ENCODE results near the gene PXYLP1.

Gene PXYLP1

GRCh38 chr3:141246224-141246957, 14.8 kb downstream of the PXYLP1 start:
- DNase-seq, result no peak
- no peaks in the 10 kb centered on the region for H3K79me2 ChIP-seq (ENCODE audit: control insufficient read depth, insufficient read depth, low read length, poor library complexity)
- no peaks in the 10 kb centered on the region for H3K27me3 ChIP-seq (ENCODE audit: insufficient read depth, low read length)
- no peak overlapping the region for H4K8ac ChIP-seq (ENCODE audit: low read depth, low read length)
- no peak overlapping the region for H3K4me3 ChIP-seq (ENCODE audit: low read depth, low read length)
- no peaks in the 10 kb centered on the region for H3K4me1 ChIP-seq (ENCODE audit: control insufficient read depth in 1 of 2, insufficient read depth in 2 of 2, low read length in 2 of 2)
- H3K27ac ChIP-seq (ENCODE audit: low read depth, low read length), result no peak overlapping the region
- H3K36me3 ChIP-seq (ENCODE audit: control insufficient read depth in 1 of 2, insufficient read depth in 2 of 2, low read length in 2 of 2), result no peaks in the 10 kb centered on the region
- no CpG with 5 or more reads among the region's 5 CpGs for WGBS (ENCODE audit: extremely low coverage, insufficient coverage, insufficient read length)
- no peak overlapping the region for H2BK5ac ChIP-seq (ENCODE audit: low read depth, low read length, poor library complexity)
- H4K12ac ChIP-seq (ENCODE audit: low read depth, low read length), result no peak overlapping the region
- no peak overlapping the region for H3K23ac ChIP-seq (ENCODE audit: low read length)
- no peaks in the 10 kb centered on the region for H3K79me1 ChIP-seq (ENCODE audit: low read length)
- H2AK5ac ChIP-seq (ENCODE audit: low read length), result no peak overlapping the region
- no peak overlapping the region for H3K14ac ChIP-seq (ENCODE audit: low read length)
- no peak overlapping the region for H2BK120ac ChIP-seq (ENCODE audit: insufficient read depth, low read length, poor library complexity)
- no peak overlapping the region for H2AFZ ChIP-seq (ENCODE audit: insufficient read depth, low read length, poor library complexity)
- no peak overlapping the region for H3K4me2 ChIP-seq (ENCODE audit: low read length)
- H2BK12ac ChIP-seq (ENCODE audit: low read length), result no peak overlapping the region
- no peaks in the 10 kb centered on the region for H3K9me3 ChIP-seq (ENCODE audit: insufficient read depth, low read depth, low read length)
- H3K18ac ChIP-seq (ENCODE audit: low read length), result no peak overlapping the region
- no peak overlapping the region for H3K4ac ChIP-seq (ENCODE audit: low read depth, low read length)
- no peak overlapping the region for H4K91ac ChIP-seq (ENCODE audit: low read depth, low read length)
- no peak overlapping the region for H3K9ac ChIP-seq (ENCODE audit: low read length)

DNA sequence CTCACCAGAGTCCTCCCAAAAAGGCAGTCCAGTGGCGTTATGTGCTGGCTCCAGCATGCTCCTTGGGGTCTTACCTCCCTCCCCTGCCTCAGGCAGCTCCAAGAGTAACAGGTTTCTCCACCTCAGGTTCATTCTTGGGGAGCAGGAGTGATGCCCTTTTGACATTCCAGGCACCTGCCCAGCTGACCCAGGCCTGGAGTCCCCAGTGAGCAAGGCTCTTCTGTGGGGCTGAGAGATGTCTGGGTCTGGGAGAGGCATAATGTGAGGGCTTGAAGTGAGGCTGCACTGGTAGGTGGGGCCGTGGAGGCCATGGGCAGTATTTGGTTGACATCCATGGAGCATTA, 15.3 kb downstream of the PXYLP1 start:
- H3K79me2 ChIP-seq (ENCODE audit: control insufficient read depth, insufficient read depth, low read length, poor library complexity), result no peaks in the 10 kb centered on the region
- H3K27ac ChIP-seq (ENCODE audit: low read depth, low read length), result no peak overlapping the region
- no peak overlapping the region for H3K4me2 ChIP-seq (ENCODE audit: low read length)
- H4K8ac ChIP-seq (ENCODE audit: low read depth, low read length), result no peak overlapping the region
- H2BK120ac ChIP-seq (ENCODE audit: insufficient read depth, low read length, poor library complexity), result no peak overlapping the region
- H3K4me3 ChIP-seq (ENCODE audit: low read depth, low read length), result no peak overlapping the region
- no peak overlapping the region for H2BK12ac ChIP-seq (ENCODE audit: low read length)
- no peak overlapping the region for H3K4ac ChIP-seq (ENCODE audit: low read depth, low read length)
- H3K27me3 ChIP-seq (ENCODE audit: insufficient read depth, low read length), result no peaks in the 10 kb centered on the region
- H3K79me1 ChIP-seq (ENCODE audit: low read length), result no peaks in the 10 kb centered on the region
- no peak overlapping the region for H2AK5ac ChIP-seq (ENCODE audit: low read length)
- no peak overlapping the region for H3K23ac ChIP-seq (ENCODE audit: low read length)
- H3K18ac ChIP-seq (ENCODE audit: low read length), result no peak overlapping the region
- no peak overlapping the region for H3K14ac ChIP-seq (ENCODE audit: low read length)
- no peaks in the 10 kb centered on the region for H3K9me3 ChIP-seq (ENCODE audit: insufficient read depth, low read depth, low read length)
- no CpG with 5 or more reads among the region's 2 CpGs for WGBS (ENCODE audit: extremely low coverage, insufficient coverage, insufficient read length)
- H2AFZ ChIP-seq (ENCODE audit: insufficient read depth, low read length, poor library complexity), result no peak overlapping the region
- no peaks in the 10 kb centered on the region for H3K4me1 ChIP-seq (ENCODE audit: control insufficient read depth in 1 of 2, insufficient read depth in 2 of 2, low read length in 2 of 2)
- DNase-seq, result no peak
- no peak overlapping the region for H3K9ac ChIP-seq (ENCODE audit: low read length)
- no peak overlapping the region for H4K91ac ChIP-seq (ENCODE audit: low read depth, low read length)
- H3K36me3 ChIP-seq (ENCODE audit: control insufficient read depth in 1 of 2, insufficient read depth in 2 of 2, low read length in 2 of 2), result no peaks in the 10 kb centered on the region
- no peak overlapping the region for H2BK5ac ChIP-seq (ENCODE audit: low read depth, low read length, poor library complexity)
- H4K12ac ChIP-seq (ENCODE audit: low read depth, low read length), result no peak overlapping the region

DNA sequence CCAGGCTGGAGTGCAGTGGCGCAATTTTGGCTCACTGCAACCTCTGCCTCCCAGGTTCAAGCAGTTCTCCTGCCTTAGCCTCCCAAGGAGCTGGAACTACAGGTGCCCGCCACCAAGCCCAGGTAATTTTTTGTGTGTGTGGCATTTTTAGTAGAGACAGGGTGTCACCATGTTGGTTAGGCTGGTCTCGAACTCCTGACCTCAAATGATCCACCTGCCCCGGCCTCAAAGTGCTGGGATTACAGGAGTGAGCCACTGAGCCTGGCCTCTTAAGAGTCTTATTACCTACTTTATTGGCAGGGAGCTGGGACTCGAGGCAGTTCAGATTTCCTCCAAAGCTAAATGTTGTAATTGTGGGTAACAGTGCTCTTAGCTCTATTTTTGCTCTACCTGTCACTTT, 16.4 kb downstream of the PXYLP1 start:
- WGBS (ENCODE audit: extremely low coverage, insufficient coverage, insufficient read length), result no CpG with 5 or more reads among the region's 5 CpGs

GRCh38 chr3:141249041-141249440, 17.4 kb downstream of the PXYLP1 start:
- no peak overlapping the region for H3K4me3 ChIP-seq (ENCODE audit: low read depth, low read length)
- H2AFZ ChIP-seq (ENCODE audit: insufficient read depth, low read length, poor library complexity), result no peak overlapping the region
- no peak overlapping the region for H3K18ac ChIP-seq (ENCODE audit: low read length)
- H2AK5ac ChIP-seq (ENCODE audit: low read length), result no peak overlapping the region
- H3K27ac ChIP-seq (ENCODE audit: low read depth, low read length), result no peak overlapping the region
- no peaks in the 10 kb centered on the region for H3K9me3 ChIP-seq (ENCODE audit: insufficient read depth, low read depth, low read length)
- no peaks in the 10 kb centered on the region for H3K4me1 ChIP-seq (ENCODE audit: control insufficient read depth in 1 of 2, insufficient read depth in 2 of 2, low read length in 2 of 2)
- no CpG with 5 or more reads among the region's 4 CpGs for WGBS (ENCODE audit: extremely low coverage, insufficient coverage, insufficient read length)
- H3K4ac ChIP-seq (ENCODE audit: low read depth, low read length), result no peak overlapping the region
- H2BK12ac ChIP-seq (ENCODE audit: low read length), result no peak overlapping the region
- H3K9ac ChIP-seq (ENCODE audit: low read length), result no peak overlapping the region
- no peak for DNase-seq
- H3K79me2 ChIP-seq (ENCODE audit: control insufficient read depth, insufficient read depth, low read length, poor library complexity), result no peaks in the 10 kb centered on the region
- no peaks in the 10 kb centered on the region for H3K79me1 ChIP-seq (ENCODE audit: low read length)
- H3K14ac ChIP-seq (ENCODE audit: low read length), result no peak overlapping the region
- no peaks in the 10 kb centered on the region for H3K36me3 ChIP-seq (ENCODE audit: control insufficient read depth in 1 of 2, insufficient read depth in 2 of 2, low read length in 2 of 2)
- no peak overlapping the region for H2BK5ac ChIP-seq (ENCODE audit: low read depth, low read length, poor library complexity)
- H2BK120ac ChIP-seq (ENCODE audit: insufficient read depth, low read length, poor library complexity), result no peak overlapping the region
- H4K12ac ChIP-seq (ENCODE audit: low read depth, low read length), result no peak overlapping the region
- no peak overlapping the region for H4K8ac ChIP-seq (ENCODE audit: low read depth, low read length)
- H3K23ac ChIP-seq (ENCODE audit: low read length), result no peak overlapping the region
- H3K27me3 ChIP-seq (ENCODE audit: insufficient read depth, low read length), result no peaks in the 10 kb centered on the region
- H4K91ac ChIP-seq (ENCODE audit: low read depth, low read length), result no peak overlapping the region
- H3K4me2 ChIP-seq (ENCODE audit: low read length), result no peak overlapping the region

More for the DNA sequence above, 16.4 kb downstream of the PXYLP1 start:
- Histone ChIP-seq H3K9ac (ENCODE audit: low read length) (no peak overlapping the region), H3K79me2 (ENCODE audit: control insufficient read depth, insufficient read depth, low read length, poor library complexity) (no peaks in the 10 kb centered on the region), H3K36me3 (ENCODE audit: control insufficient read depth in 1 of 2, insufficient read depth in 2 of 2, low read length in 2 of 2) (no peaks in the 10 kb centered on the region), H3K79me1 (ENCODE audit: low read length) (no peaks in the 10 kb centered on the region), H4K91ac (ENCODE audit: low read depth, low read length) (no peak overlapping the region), H3K23ac (ENCODE audit: low read length) (no peak overlapping the region), H2BK5ac (ENCODE audit: low read depth, low read length, poor library complexity) (no peak overlapping the region), H3K4ac (ENCODE audit: low read depth, low read length) (no peak overlapping the region), H2BK12ac (ENCODE audit: low read length) (no peak overlapping the region), H3K4me1 (ENCODE audit: control insufficient read depth in 1 of 2, insufficient read depth in 2 of 2, low read length in 2 of 2) (no peaks in the 10 kb centered on the region), H4K8ac (ENCODE audit: low read depth, low read length) (no peak overlapping the region), H4K12ac (ENCODE audit: low read depth, low read length) (no peak overlapping the region), H3K4me3 (ENCODE audit: low read depth, low read length) (no peak overlapping the region), H3K18ac (ENCODE audit: low read length) (no peak overlapping the region), H3K4me2 (ENCODE audit: low read length) (no peak overlapping the region), H3K9me3 (ENCODE audit: insufficient read depth, low read depth, low read length) (no peaks in the 10 kb centered on the region), H2BK120ac (ENCODE audit: insufficient read depth, low read length, poor library complexity) (no peak overlapping the region), H3K27ac (ENCODE audit: low read depth, low read length) (no peak overlapping the region), H2AFZ (ENCODE audit: insufficient read depth, low read length, poor library complexity) (no peak overlapping the region), H2AK5ac (ENCODE audit: low read length) (no peak overlapping the region), H3K27me3 (ENCODE audit: insufficient read depth, low read length) (no peaks in the 10 kb centered on the region), H3K14ac (ENCODE audit: low read length) (no peak overlapping the region)
- no peak for DNase-seq

All from trophoblast cell (in vitro differentiated cells and primary cell).